Stimulated activated naive B cell treated with anti-CD40 and anti-IgM and Interleukin-4, amounts not matched to agents 10 μg/mL and 1 μg/mL and 100 μg/mL, for 72 hours (primary cell): Measurements from ENCODE around the gene CAPG.
"Not testable (repeated sequence)": the region's sequence is repeated elsewhere in the genome, so short reads cannot be mapped to it uniquely, and the experiment has no call there.

Source experiments
- ATAC-seq, 2 donors: fragments of 150-1000 bp; cut with Tn5 transposase; replicated peaks; 2 replicates each; pipeline ENCODE4 v1.10.0; 2021; ENCODE audit warnings: moderate library complexity in 1 of 2
- DNase-seq: peaks from one replicate; pipeline ENCODE4 v3.0.0; 2021
- H3K27ac Mint-ChIP-seq: one replicate; pipeline ENCODE4 v1.8.0; 2022; ENCODE audit warnings: mild to moderate bottlenecking, mixed read lengths
- H3K27me3 Mint-ChIP-seq, 2 donors: one replicate each; pipeline ENCODE4 v1.8.0; 2022; ENCODE audit warnings: mixed read lengths in 2 of 2
- H3K36me3 Mint-ChIP-seq, 2 donors: one replicate each; pipeline ENCODE4 v1.8.0; 2022; ENCODE audit warnings: mixed read lengths in 2 of 2, mild to moderate bottlenecking in 1 of 2
- H3K4me1 Mint-ChIP-seq, 2 donors: one replicate each; pipeline ENCODE4 v1.8.0; 2022; ENCODE audit warnings: mixed read lengths in 2 of 2, mild to moderate bottlenecking in 1 of 2
- H3K4me3 Mint-ChIP-seq, 2 donors: one replicate each; pipeline ENCODE4 v1.8.0; 2022; ENCODE audit warnings: mild to moderate bottlenecking in 2 of 2, mixed read lengths in 2 of 2, moderate library complexity in 1 of 2
- H3K9me3 Mint-ChIP-seq, 2 donors: one replicate each; pipeline ENCODE4 v1.8.0; 2022; ENCODE audit warnings: mixed read lengths in 2 of 2, mild to moderate bottlenecking in 1 of 2

The CAPG gene

GRCh38 chr2:85387754-85388153, 22.4 kb downstream of the CAPG start:
- Mint-ChIP-seq H3K36me3 (peaks cover 30 to 43% of the 10 kb centered on the region in 2 donors), H3K4me3 (no peak overlapping the region), H3K27me3 (no peaks in the 10 kb centered on the region), H3K27ac (no peak overlapping the region), H3K4me1 (peaks cover 12 to 19% of the 10 kb centered on the region in 2 donors), H3K9me3 (no peaks in the 10 kb centered on the region)
- DNase-seq (no peak), ATAC-seq (no peak)

GRCh38 chr2:85385746-85386145, 24.4 kb downstream of the CAPG start:
- peak overlapping the region; percentile 65 for H3K27ac Mint-ChIP-seq
- H3K36me3 Mint-ChIP-seq: peaks cover 38 to 42% of the 10 kb centered on the region in 2 donors

GRCh38 chr2:85383850-85384249, 26.3 kb downstream of the CAPG start:
- no peak for ATAC-seq
- Mint-ChIP-seq H3K4me1 (peaks cover 0 to 3% of the 10 kb centered on the region in 2 donors), H3K9me3 (peaks cover 0 to 1% of the 10 kb centered on the region in 2 donors), H3K27me3 (no peaks in the 10 kb centered on the region), H3K4me3 (no peak overlapping the region), H3K27ac (no peak overlapping the region), H3K36me3 (peaks cover 33 to 41% of the 10 kb centered on the region in 2 donors)
- DNase-seq: no peak

More at GRCh38 chr2:85385746-85386145, 24.4 kb downstream of the CAPG start:
- ATAC-seq (no peak), DNase-seq (no peak)
- no peaks in the 10 kb centered on the region for H3K9me3 Mint-ChIP-seq
- H3K4me3 Mint-ChIP-seq: no peak overlapping the region
- H3K4me1 Mint-ChIP-seq: peaks cover 0 to 3% of the 10 kb centered on the region in 2 donors
- H3K27me3 Mint-ChIP-seq: no peaks in the 10 kb centered on the region

GRCh38 chr2:85383151-85383550, 27.0 kb downstream of the CAPG start:
- ATAC-seq: not testable (repeated sequence)

GRCh38 chr2:85380048-85380447, 30.1 kb downstream of the CAPG start:
- H3K27ac Mint-ChIP-seq: no peak overlapping the region
- no peaks in the 10 kb centered on the region for H3K27me3 Mint-ChIP-seq
- H3K9me3 Mint-ChIP-seq: peaks cover 0 to 1% of the 10 kb centered on the region in 2 donors
- H3K4me3 Mint-ChIP-seq: no peak overlapping the region
- no peak for DNase-seq
- H3K4me1 Mint-ChIP-seq: peaks cover 0 to 2% of the 10 kb centered on the region in 2 donors
- H3K36me3 Mint-ChIP-seq: peaks cover 57 to 66% of the 10 kb centered on the region in 2 donors
- no peak for ATAC-seq

More at GRCh38 chr2:85383151-85383550, 27.0 kb downstream of the CAPG start:
- H3K27ac Mint-ChIP-seq, DNase-seq, H3K9me3 Mint-ChIP-seq, H3K27me3 Mint-ChIP-seq, H3K4me3 Mint-ChIP-seq, H3K4me1 Mint-ChIP-seq: not testable (repeated sequence)
- H3K36me3 Mint-ChIP-seq: peaks cover 40 to 48% of the 10 kb centered on the region in 2 donors

GRCh38 chr2:85378257-85378656, 31.9 kb downstream of the CAPG start:
- peaks cover 59 to 65% of the 10 kb centered on the region in 2 donors for H3K36me3 Mint-ChIP-seq
- H3K4me1 Mint-ChIP-seq: no peaks in the 10 kb centered on the region
- ATAC-seq: no peak
- H3K27ac Mint-ChIP-seq: no peak overlapping the region
- peaks cover 0 to 3% of the 10 kb centered on the region in 2 donors for H3K9me3 Mint-ChIP-seq
- no peak for DNase-seq
- H3K27me3 Mint-ChIP-seq: no peaks in the 10 kb centered on the region
- no peak overlapping the region for H3K4me3 Mint-ChIP-seq

- ATAC-seq (no peak), DNase-seq (no peak)
- Mint-ChIP-seq H3K9me3 (peaks cover 0 to 3% of the 10 kb centered on the region in 2 donors), H3K4me1 (no peaks in the 10 kb centered on the region), H3K27me3 (no peaks in the 10 kb centered on the region), H3K4me3 (no peak overlapping the region), H3K27ac (no peak overlapping the region), H3K36me3 (peaks cover 56 to 62% of the 10 kb centered on the region in 2 donors)
Measured at GRCh38 chr2:85377083-85377482, 33.1 kb downstream of the CAPG start.

GRCh38 chr2:85376291-85377065, 33.7 kb downstream of the CAPG start:
- Mint-ChIP-seq H3K4me1 (no peaks in the 10 kb centered on the region), H3K27ac (no peak overlapping the region), H3K4me3 (no peak overlapping the region), H3K27me3 (no peaks in the 10 kb centered on the region), H3K9me3 (peaks cover 0 to 3% of the 10 kb centered on the region in 2 donors), H3K36me3 (peaks cover 52 to 60% of the 10 kb centered on the region in 2 donors)
- ATAC-seq (no peak), DNase-seq (no peak)

- peaks cover 0 to 2% of the 10 kb centered on the region in 2 donors for H3K9me3 Mint-ChIP-seq
- ATAC-seq (no peak), DNase-seq (no peak)
- no peaks in the 10 kb centered on the region for H3K27me3 Mint-ChIP-seq
- no peaks in the 10 kb centered on the region for H3K4me1 Mint-ChIP-seq
- H3K36me3 Mint-ChIP-seq: peaks cover 24 to 33% of the 10 kb centered on the region in 2 donors
- no peak overlapping the region for H3K4me3 Mint-ChIP-seq
- H3K27ac Mint-ChIP-seq: no peak overlapping the region
Measured at GRCh38 chr2:85371045-85371444, 39.1 kb downstream of the CAPG start.

GRCh38 chr2:85369500-85369899, 40.7 kb downstream of the CAPG start:
- H3K9me3 Mint-ChIP-seq: peaks cover 0 to 2% of the 10 kb centered on the region in 2 donors
- ATAC-seq (no peak), DNase-seq (no peak)
- no peak overlapping the region for H3K27ac Mint-ChIP-seq
- H3K4me1 Mint-ChIP-seq: no peaks in the 10 kb centered on the region
- H3K4me3 Mint-ChIP-seq: no peak overlapping the region
- H3K27me3 Mint-ChIP-seq: no peaks in the 10 kb centered on the region
- peaks cover 16 to 22% of the 10 kb centered on the region in 2 donors for H3K36me3 Mint-ChIP-seq

- Mint-ChIP-seq H3K9me3 (peaks cover 0 to 1% of the 10 kb centered on the region in 2 donors), H3K4me1 (no peaks in the 10 kb centered on the region), H3K27me3 (no peaks in the 10 kb centered on the region), H3K36me3 (peaks cover 13 to 20% of the 10 kb centered on the region in 2 donors), H3K4me3 (no peak overlapping the region), H3K27ac (no peak overlapping the region)
- no peak for DNase-seq
- no peak for ATAC-seq
Measured at GRCh38 chr2:85368921-85369320, 41.2 kb downstream of the CAPG start.

- H3K4me3 Mint-ChIP-seq: no peak overlapping the region
- no peaks in the 10 kb centered on the region for H3K4me1 Mint-ChIP-seq
- H3K36me3 Mint-ChIP-seq: peaks cover 15 to 27% of the 10 kb centered on the region in 2 donors
- H3K9me3 Mint-ChIP-seq: no peaks in the 10 kb centered on the region
- DNase-seq: no peak
- no peak overlapping the region for H3K27ac Mint-ChIP-seq
- ATAC-seq: no peak
- no peaks in the 10 kb centered on the region for H3K27me3 Mint-ChIP-seq
Measured at GRCh38 chr2:85367180-85367579, 43.0 kb downstream of the CAPG start.

- not testable (repeated sequence) for H3K9me3 Mint-ChIP-seq, ATAC-seq
- peaks cover 3 to 11% of the 10 kb centered on the region in 2 donors for H3K4me1 Mint-ChIP-seq
Measured at GRCh38 chr2:85362653-85363387, 47.3 kb downstream of the CAPG start.

GRCh38 chr2:85357736-85358135, 52.4 kb downstream of the CAPG start:
- H3K27me3 Mint-ChIP-seq: no peaks in the 10 kb centered on the region
- peaks cover 15 to 41% of the 10 kb centered on the region in 2 donors for H3K4me1 Mint-ChIP-seq
- no peak overlapping the region for H3K27ac Mint-ChIP-seq
- H3K36me3 Mint-ChIP-seq: peaks cover 14 to 36% of the 10 kb centered on the region in 2 donors
- DNase-seq (no peak), ATAC-seq (no peak)
- no peak overlapping the region for H3K4me3 Mint-ChIP-seq
- no peaks in the 10 kb centered on the region for H3K9me3 Mint-ChIP-seq

More at GRCh38 chr2:85362653-85363387, 47.3 kb downstream of the CAPG start:
- not testable (repeated sequence) for DNase-seq, H3K27me3 Mint-ChIP-seq, H3K4me3 Mint-ChIP-seq, H3K27ac Mint-ChIP-seq
- H3K36me3 Mint-ChIP-seq: peaks cover 18 to 34% of the 10 kb centered on the region in 2 donors
